Testis (tissue), 2 donors: Measurements from ENCODE around the gene CENPP.

Experiments
- POLR2A ChIP-seq: fragments of 450-650 bp; IDR thresholded peaks from one replicate; pipeline ENCODE4 v1.6.1; 2017; ENCODE audit warnings: antibody characterized with exemption, mild to moderate bottlenecking, moderate library complexity
- TF ChIP-seq, protein P1 (sequence below), 3 experiments: fragments of 450-650 bp in 2 of 3; fragments of 200-600 bp in 1 of 3; sonication (generic) in 1 of 3; IDR thresholded peaks; one replicate each; pipeline ENCODE4 v1.5.1; 2016 to 2019; ENCODE audit warnings: antibody characterized with exemption in 3 of 3, mild to moderate bottlenecking in 2 of 3, moderate library complexity in 1 of 3

DNA sequence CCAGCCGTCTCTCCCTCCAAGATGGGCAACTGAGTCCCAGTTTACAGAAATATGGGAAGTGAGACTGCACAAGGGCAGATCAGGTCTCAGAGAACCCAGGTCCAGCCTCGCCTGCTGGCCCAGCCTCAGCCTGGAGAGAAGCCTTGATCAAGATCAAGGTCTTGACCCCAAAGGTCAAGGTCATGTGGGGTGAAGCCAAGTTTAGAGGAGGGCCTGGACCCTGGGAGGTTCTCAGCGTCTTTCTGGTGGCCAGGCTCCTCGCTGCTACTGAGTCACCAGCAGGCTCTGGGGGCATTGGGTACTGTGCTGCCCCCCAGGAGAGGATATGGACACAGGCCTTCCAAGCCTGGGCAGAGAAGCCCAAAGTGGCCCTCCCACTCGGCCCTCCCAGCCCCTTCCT lies 335.4 kb downstream of the CENPP start:
- TF ChIP-seq, protein P1, sequence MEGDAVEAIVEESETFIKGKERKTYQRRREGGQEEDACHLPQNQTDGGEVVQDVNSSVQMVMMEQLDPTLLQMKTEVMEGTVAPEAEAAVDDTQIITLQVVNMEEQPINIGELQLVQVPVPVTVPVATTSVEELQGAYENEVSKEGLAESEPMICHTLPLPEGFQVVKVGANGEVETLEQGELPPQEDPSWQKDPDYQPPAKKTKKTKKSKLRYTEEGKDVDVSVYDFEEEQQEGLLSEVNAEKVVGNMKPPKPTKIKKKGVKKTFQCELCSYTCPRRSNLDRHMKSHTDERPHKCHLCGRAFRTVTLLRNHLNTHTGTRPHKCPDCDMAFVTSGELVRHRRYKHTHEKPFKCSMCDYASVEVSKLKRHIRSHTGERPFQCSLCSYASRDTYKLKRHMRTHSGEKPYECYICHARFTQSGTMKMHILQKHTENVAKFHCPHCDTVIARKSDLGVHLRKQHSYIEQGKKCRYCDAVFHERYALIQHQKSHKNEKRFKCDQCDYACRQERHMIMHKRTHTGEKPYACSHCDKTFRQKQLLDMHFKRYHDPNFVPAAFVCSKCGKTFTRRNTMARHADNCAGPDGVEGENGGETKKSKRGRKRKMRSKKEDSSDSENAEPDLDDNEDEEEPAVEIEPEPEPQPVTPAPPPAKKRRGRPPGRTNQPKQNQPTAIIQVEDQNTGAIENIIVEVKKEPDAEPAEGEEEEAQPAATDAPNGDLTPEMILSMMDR (IDR thresholded peaks at IDR 0.05), result no peak
- TF ChIP-seq POLR2A, result no peak
